HG03280 (cell line): ENCODE results near the gene JAZF1.

Source experiments
- ATAC-seq: cut with Tn5 transposase; IDR thresholded peaks from one replicate; pipeline ENCODE4 v1.9.1; 2021; ENCODE audit warnings: mild to moderate bottlenecking, moderate library complexity; ENCODE audit not compliant: unreplicated experiment

Gene JAZF1

GRCh38 chr7:27992097-27992496 lies 188.5 kb downstream of the JAZF1 start:
- no peak for ATAC-seq

GRCh38 chr7:27991006-27991528 lies 189.5 kb downstream of the JAZF1 start:
- ATAC-seq: no peak

GRCh38 chr7:27976531-27976930 lies 204.1 kb downstream of the JAZF1 start:
- ATAC-seq: no peak

- ATAC-seq: no peak
Measured at GRCh38 chr7:27973625-27974024, 207.0 kb downstream of the JAZF1 start.

- ATAC-seq: no peak
Measured at GRCh38 chr7:27972276-27972675, 208.3 kb downstream of the JAZF1 start.

- no peak for ATAC-seq
Measured at GRCh38 chr7:27971171-27971812, 209.3 kb downstream of the JAZF1 start.

- no peak for ATAC-seq
Measured at GRCh38 chr7:27970350-27970749, 210.2 kb downstream of the JAZF1 start.

- no peak for ATAC-seq
Measured at GRCh38 chr7:27969346-27969745, 211.2 kb downstream of the JAZF1 start.

GRCh38 chr7:27967639-27968038 lies 213.0 kb downstream of the JAZF1 start:
- no peak for ATAC-seq

- ATAC-seq: no peak
Measured at GRCh38 chr7:27966219-27966780, 214.3 kb downstream of the JAZF1 start.

GRCh38 chr7:27965650-27966049 lies 214.9 kb downstream of the JAZF1 start:
- no peak for ATAC-seq

- ATAC-seq: no peak
Measured at GRCh38 chr7:27964820-27965219, 215.8 kb downstream of the JAZF1 start.

- ATAC-seq: no peak
Measured at GRCh38 chr7:27963056-27963455, 217.5 kb downstream of the JAZF1 start.

GRCh38 chr7:27962273-27962672 lies 218.3 kb downstream of the JAZF1 start:
- ATAC-seq: no peak

GRCh38 chr7:27961255-27961654 lies 219.3 kb downstream of the JAZF1 start:
- ATAC-seq: no peak

GRCh38 chr7:27960415-27960814 lies 220.2 kb downstream of the JAZF1 start:
- no peak for ATAC-seq

- ATAC-seq: no peak
Measured at GRCh38 chr7:27958933-27959548, 221.6 kb downstream of the JAZF1 start.

- ATAC-seq: no peak
Measured at GRCh38 chr7:27955596-27955995, 225.0 kb downstream of the JAZF1 start.

GRCh38 chr7:27955011-27955410 lies 225.6 kb downstream of the JAZF1 start:
- ATAC-seq: no peak

GRCh38 chr7:27953777-27954176 lies 226.8 kb downstream of the JAZF1 start:
- ATAC-seq: no peak

- no peak for ATAC-seq
Measured at GRCh38 chr7:27953361-27953760, 227.2 kb downstream of the JAZF1 start.
